ENCODE measurements around the gene CATSPERE. TPM values are rescaled to one million over a fixed set of nuclear protein-coding genes. Genes with fewer than 3 reads are reported as not detected.
"Not testable (repeated sequence)": the region's sequence is repeated elsewhere in the genome, so short reads cannot be mapped to it uniquely, and the experiment has no call there.

Gene CATSPERE
- total and polyA plus RNA-seq, 12 donors, result 0.18 to 2.6 (median 1.2) TPM

DNA sequence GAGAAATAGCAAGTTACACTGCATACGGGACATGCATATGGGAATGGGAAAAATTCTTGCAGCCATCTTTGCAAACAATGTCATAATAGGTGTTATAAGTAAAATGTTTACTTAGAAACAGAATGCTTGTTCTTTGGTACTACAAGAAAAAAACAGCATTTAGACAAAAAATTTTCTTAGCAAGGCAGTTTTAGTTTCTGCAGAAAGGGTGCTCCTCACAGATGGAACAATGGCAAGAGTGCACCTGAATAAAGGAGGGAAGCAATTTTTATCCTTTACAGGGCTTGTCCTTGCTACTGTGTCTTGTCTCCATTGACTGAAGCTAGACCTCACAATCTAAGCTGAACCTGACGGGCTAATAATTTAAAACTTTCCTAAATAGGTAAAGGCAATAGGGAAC is 112.7 kb downstream of the CATSPERE start:
- intact Hi-C loops (cut with DNase I), result loop anchor here in 1 of 2 donors (10.0 kb wide), 1 partner anchor 89 kb away; no protein-coding TSS in a partner anchor
- Histone ChIP-seq H3K27me3 (no peaks in the 10 kb centered on the region), H3K9me3 (replicated peaks in 1 of 3) (peaks cover 0 to 41% (median 5%) of the 10 kb centered on the region in 3 donors), H3K27ac (no peak overlapping the region), H3K4me3 (no peak overlapping the region), H3K36me3 (replicated peaks in 1 of 2) (no peaks in the 10 kb centered on the region), H3K4me1 (replicated peaks in 1 of 2) (no peaks in the 10 kb centered on the region)
- WGBS, 4 donors, result 89 to 95% (median 92%) methylated on average over 2 of the region's 2 CpGs
- no peak for DNase-seq
- no peak for TF ChIP-seq POLR2A (IDR thresholded peaks at IDR 0.05)
- TF ChIP-seq, protein P1, sequence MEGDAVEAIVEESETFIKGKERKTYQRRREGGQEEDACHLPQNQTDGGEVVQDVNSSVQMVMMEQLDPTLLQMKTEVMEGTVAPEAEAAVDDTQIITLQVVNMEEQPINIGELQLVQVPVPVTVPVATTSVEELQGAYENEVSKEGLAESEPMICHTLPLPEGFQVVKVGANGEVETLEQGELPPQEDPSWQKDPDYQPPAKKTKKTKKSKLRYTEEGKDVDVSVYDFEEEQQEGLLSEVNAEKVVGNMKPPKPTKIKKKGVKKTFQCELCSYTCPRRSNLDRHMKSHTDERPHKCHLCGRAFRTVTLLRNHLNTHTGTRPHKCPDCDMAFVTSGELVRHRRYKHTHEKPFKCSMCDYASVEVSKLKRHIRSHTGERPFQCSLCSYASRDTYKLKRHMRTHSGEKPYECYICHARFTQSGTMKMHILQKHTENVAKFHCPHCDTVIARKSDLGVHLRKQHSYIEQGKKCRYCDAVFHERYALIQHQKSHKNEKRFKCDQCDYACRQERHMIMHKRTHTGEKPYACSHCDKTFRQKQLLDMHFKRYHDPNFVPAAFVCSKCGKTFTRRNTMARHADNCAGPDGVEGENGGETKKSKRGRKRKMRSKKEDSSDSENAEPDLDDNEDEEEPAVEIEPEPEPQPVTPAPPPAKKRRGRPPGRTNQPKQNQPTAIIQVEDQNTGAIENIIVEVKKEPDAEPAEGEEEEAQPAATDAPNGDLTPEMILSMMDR (IDR thresholded peaks at IDR 0.05), result no peak

DNA sequence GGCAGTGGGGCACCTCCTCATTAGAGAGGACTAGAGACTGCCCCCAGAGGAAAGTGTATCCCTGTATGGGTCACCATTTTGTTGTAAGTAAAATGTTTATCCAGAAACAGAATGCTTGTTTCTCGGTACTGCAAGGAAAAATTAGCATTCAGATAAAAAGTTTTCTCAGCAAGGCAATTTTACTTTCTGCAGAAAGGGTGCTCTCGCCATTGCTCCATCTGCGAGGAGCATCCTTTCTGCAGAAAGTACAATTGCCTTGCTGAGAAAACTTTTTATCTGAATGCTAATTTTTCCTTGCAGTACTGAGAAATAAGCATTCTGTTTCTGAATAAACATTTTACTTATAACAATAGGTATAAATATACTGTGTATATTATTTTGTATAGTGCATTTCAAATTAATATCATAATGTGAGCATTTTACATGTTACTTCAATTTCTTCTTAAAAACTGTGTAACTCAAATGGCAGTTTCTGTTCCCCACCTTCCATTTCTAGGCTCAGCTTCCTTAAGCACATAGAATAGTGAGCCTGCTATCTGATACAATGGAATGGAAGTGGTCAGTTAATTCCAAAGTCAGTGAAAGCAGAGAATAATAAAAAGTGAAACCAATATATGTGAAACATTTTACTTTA is 115.3 kb downstream of the CATSPERE start:
- TF ChIP-seq, protein P1 (IDR thresholded peaks at IDR 0.05), result no peak
- no peak for TF ChIP-seq POLR2A (IDR thresholded peaks at IDR 0.05)

DNA sequence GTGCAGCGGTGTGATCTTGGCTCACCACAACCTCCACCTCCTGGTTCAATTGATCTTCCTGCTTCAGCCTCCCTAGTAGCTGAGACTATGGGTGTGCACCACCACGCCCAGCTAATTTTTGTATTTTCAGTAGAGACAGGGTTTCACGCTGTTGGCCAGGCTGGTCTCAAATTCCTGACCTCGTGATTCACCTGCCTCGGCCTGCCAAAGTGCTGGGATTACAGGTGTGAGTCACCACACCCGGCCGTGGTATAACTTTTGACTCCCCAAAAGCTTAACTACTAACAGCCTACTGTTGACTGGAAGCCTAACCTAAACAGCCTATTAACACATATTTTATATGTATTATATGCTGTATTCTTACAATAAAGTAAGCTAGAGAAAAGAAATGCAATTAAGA is 117.1 kb downstream of the CATSPERE start:
- DNase-seq; H3K27ac ChIP-seq; H3K36me3 ChIP-seq (replicated peaks in 1 of 2); H3K4me3 ChIP-seq; H3K4me1 ChIP-seq (replicated peaks in 1 of 2); H3K27me3 ChIP-seq: not testable (repeated sequence)
- H3K9me3 ChIP-seq (replicated peaks in 1 of 3), result peaks cover 0 to 41% (median 5%) of the 10 kb centered on the region in 3 donors
- 94 to 98% (median 95%) methylated on average over 7 of the region's 7 CpGs for WGBS, 4 donors
- intact Hi-C loops (cut with DNase I), result loop anchor here in 1 of 2 donors (10.0 kb wide), 1 partner anchor 93 kb away; no protein-coding TSS in a partner anchor

More for the DNA sequence above, 115.3 kb downstream of the CATSPERE start:
- no peak overlapping the region for H3K4me3 ChIP-seq
- no peak for DNase-seq
- H3K4me1 ChIP-seq (replicated peaks in 1 of 2), result no peaks in the 10 kb centered on the region
- H3K27me3 ChIP-seq, result no peaks in the 10 kb centered on the region
- no peak overlapping the region for H3K27ac ChIP-seq
- intact Hi-C loops (cut with DNase I), result loop anchor here in 1 of 2 donors (10.0 kb wide), 1 partner anchor 92 kb away; no protein-coding TSS in a partner anchor
- no peaks in the 10 kb centered on the region for H3K36me3 ChIP-seq (replicated peaks in 1 of 2)
- WGBS, 4 donors, result 94 to 97% (median 95%) methylated on average over 3 of the region's 3 CpGs
- H3K9me3 ChIP-seq (replicated peaks in 1 of 3), result peaks cover 0 to 41% (median 5%) of the 10 kb centered on the region in 3 donors

DNA sequence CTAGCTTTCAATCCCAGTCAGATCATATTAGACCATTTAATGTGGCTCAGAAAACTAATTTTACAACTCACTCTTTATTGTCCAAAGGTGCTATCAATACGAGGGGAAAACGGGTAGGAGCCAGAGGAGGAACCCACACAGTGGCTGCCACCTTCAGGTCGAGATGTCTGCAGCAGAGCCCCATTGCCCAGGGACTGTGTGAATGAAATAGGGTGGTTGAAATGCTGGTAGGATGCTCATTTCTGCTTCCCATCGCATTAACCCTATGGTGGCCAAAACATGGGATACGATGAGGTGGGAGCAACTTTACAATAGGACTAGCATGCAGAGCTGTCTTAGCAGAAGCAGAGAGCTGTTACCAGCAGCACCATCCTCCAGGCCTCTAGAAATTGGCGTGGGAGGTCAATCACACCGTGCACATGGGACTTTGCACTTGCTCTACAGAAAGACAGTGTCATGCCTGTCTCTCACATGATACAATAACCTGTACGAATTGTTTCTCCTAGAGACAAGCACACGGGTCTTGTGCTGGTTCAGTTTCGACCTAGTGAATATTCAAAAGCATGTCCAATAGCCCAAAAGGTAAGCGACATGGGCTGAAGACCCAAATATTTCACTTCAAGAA is 122.4 kb downstream of the CATSPERE start:
- Histone ChIP-seq H3K4me3 (no peak overlapping the region), H3K4me1 (replicated peaks in 1 of 2) (no peaks in the 10 kb centered on the region), H3K27ac (no peak overlapping the region), H3K9me3 (replicated peaks in 1 of 3) (no peaks in the 10 kb centered on the region), H3K36me3 (replicated peaks in 1 of 2) (no peaks in the 10 kb centered on the region), H3K27me3 (no peaks in the 10 kb centered on the region)
- TF ChIP-seq POLR2A (IDR thresholded peaks at IDR 0.05), result no peak
- TF ChIP-seq, protein P1 (IDR thresholded peaks at IDR 0.05), result no peak
- intact Hi-C loops (cut with DNase I), result no loop called here
- no peak for DNase-seq
- WGBS, 4 donors, result 84 to 90% (median 87%) methylated on average over 11 of the region's 11 CpGs

Measured in adrenal gland (tissue), 12 donors.